ENCODE results near the gene ZNF701. TPM values are rescaled to one million over a fixed set of nuclear protein-coding genes. Genes with fewer than 3 reads are reported as not detected.

Gene ZNF701
- total and polyA plus RNA-seq, 2 of the 13 experiments (the other 11 are each of a cell fraction or from before 2014, with no cell fraction given) = 4.5 to 6.3 TPM

GRCh38 chr19:52585604-52586003 is 15.5 kb downstream of the ZNF701 start:
- CTCF ChIA-PET (ENCODE audit: low intra/inter-chr PET ratio, low total read pairs) = no interaction called here
- H3K27me3 ChIP-seq (ENCODE audit: control insufficient read depth in 1 of 2, insufficient read depth in 2 of 2, low read length in 2 of 2) = no peaks in the 10 kb centered on the region
- H3K9me3 ChIP-seq (ENCODE audit: low read length) = peaks cover 49% of the 10 kb centered on the region
- TF ChIP-seq ZNF547 (CRISPR knock-in tag; IDR thresholded peaks at IDR 0.05) (no peak), ZNF282 (IDR thresholded peaks at IDR 0.05; ENCODE audit: partially characterized antibody) (no peak)
- WGBS (ENCODE audit: low lambda C conversion rate) = 71% methylated on average over 6 of the region's 6 CpGs
- H3K4me3 ChIP-seq (replicated peaks in 1 of 3; ENCODE audit: insufficient read depth in 1 of 3, low read depth in 2 of 3, low read length in 3 of 3) = no peak overlapping the region
- intact Hi-C loops (cut with micrococcal nuclease; ENCODE audit: unreplicated experiment) (no loop called here), in situ Hi-C loops (cut with HindIII; ENCODE audit: extremely low pct_ligation_motif_present, low pct_unique_long_range_greater_than_20kb) (no loop called here)
- BruUV-seq (replicated peaks) = no TSS peak
- H3K36me3 ChIP-seq (replicated peaks in 1 of 2; ENCODE audit: control insufficient read depth in 1 of 2, insufficient read depth in 2 of 2, low read length in 2 of 2) = peaks cover 0 to 13% of the 10 kb centered on the region in 2 experiments; a peak in 2 of 5 replicates
- no peak overlapping the region for H3K27ac ChIP-seq (ENCODE audit: extremely low read length, insufficient read depth, low read length)
- H2AFZ ChIP-seq (ENCODE audit: low read length) = no peak overlapping the region
- no peak overlapping the region for H3K4me2 ChIP-seq (ENCODE audit: low read depth, low read length)
- POLR2A ChIA-PET = no interaction called here
- H3K79me2 ChIP-seq (ENCODE audit: insufficient read depth, low read length) = no peaks in the 10 kb centered on the region
- no peak for FAIRE-seq
- no peak for ATAC-seq
- H3K4me1 ChIP-seq (ENCODE audit: insufficient read depth, low read length) = no peaks in the 10 kb centered on the region
- DNase-seq (ENCODE audit: low spot score) = no peak
- no peaks in the 10 kb centered on the region for H4K20me1 ChIP-seq (ENCODE audit: insufficient read depth, low read length)
- H3K9ac ChIP-seq (ENCODE audit: insufficient read depth, low read depth, low read length) = no peak overlapping the region

- Histone ChIP-seq H3K4me2 (ENCODE audit: low read depth, low read length) (no peak overlapping the region), H3K27me3 (ENCODE audit: control insufficient read depth in 1 of 2, insufficient read depth in 2 of 2, low read length in 2 of 2) (no peaks in the 10 kb centered on the region)
Measured at GRCh38 chr19:52590728-52591127, 20.6 kb downstream of the ZNF701 start.

More at GRCh38 chr19:52590728-52591127, 20.6 kb downstream of the ZNF701 start:
- ATAC-seq (no peak), FAIRE-seq (no peak), DNase-seq (ENCODE audit: low spot score) (no peak)
- Histone ChIP-seq H3K4me1 (ENCODE audit: insufficient read depth, low read length) (no peaks in the 10 kb centered on the region), H3K9me3 (ENCODE audit: low read length) (peaks cover 29% of the 10 kb centered on the region), H2AFZ (ENCODE audit: low read length) (no peak overlapping the region), H3K27ac (ENCODE audit: extremely low read length, insufficient read depth, low read length) (no peak overlapping the region), H3K79me2 (ENCODE audit: insufficient read depth, low read length) (no peaks in the 10 kb centered on the region), H3K36me3 (replicated peaks in 1 of 2; ENCODE audit: control insufficient read depth in 1 of 2, insufficient read depth in 2 of 2, low read length in 2 of 2) (no peaks in the 10 kb centered on the region; a peak in 1 of 5 replicates), H3K9ac (ENCODE audit: insufficient read depth, low read depth, low read length) (no peak overlapping the region), H4K20me1 (ENCODE audit: insufficient read depth, low read length) (no peaks in the 10 kb centered on the region), H3K4me3 (replicated peaks in 1 of 3; ENCODE audit: insufficient read depth in 1 of 3, low read depth in 2 of 3, low read length in 3 of 3) (no peak overlapping the region)
- peak; percentile 24 for TF ChIP-seq CTCF (CRISPR knock-in tag; IDR thresholded peaks at IDR 0.05)
- peak; percentile 12; the same call in 1 of the 2 replicates for TF ChIP-seq STAG1 (CRISPR knock-in tag; IDR thresholded peaks at IDR 0.05)
- no peak for TF ChIP-seq ZNF709 (CRISPR knock-in tag; IDR thresholded peaks at IDR 0.05)
- TF ChIP-seq LCORL (IDR thresholded peaks at IDR 0.05) = no peak
- TF ChIP-seq LCORL (CRISPR knock-in tag; IDR thresholded peaks at IDR 0.05) = no peak
- WGBS (ENCODE audit: low lambda C conversion rate) = 55% methylated on average over 5 of the region's 5 CpGs
- in situ Hi-C loops (cut with HindIII; ENCODE audit: extremely low pct_ligation_motif_present, low pct_unique_long_range_greater_than_20kb) (no loop called here), intact Hi-C loops (cut with micrococcal nuclease; ENCODE audit: unreplicated experiment) (no loop called here)
- CTCF ChIA-PET (ENCODE audit: low intra/inter-chr PET ratio, low total read pairs) = no interaction called here
- no TSS peak for BruUV-seq (replicated peaks)
- POLR2A ChIA-PET = no interaction called here

All from HepG2 (cell line).